IPS DF 6.9 (cell line): ENCODE data around the gene TPSAB1.
"Not testable (repeated sequence)": the region's sequence is repeated elsewhere in the genome, so short reads cannot be mapped to it uniquely, and the experiment has no call there.

Experiments used
- DNase-seq: peaks from one replicate; pipeline ENCODE4 v3.0.0-alpha.2; 2013; ENCODE audit warnings: low read depth, low spot score
- H3K27ac ChIP-seq: one replicate; pipeline ENCODE4 v1.5.1; 2013; ENCODE audit warnings: low read length, control low read depth
- H3K27me3 ChIP-seq: 2 replicates; pipeline ENCODE4 v1.6.1; 2013; ENCODE audit warnings: mild to moderate bottlenecking, low read length; ENCODE audit not compliant: control insufficient read depth, insufficient read depth
- H3K36me3 ChIP-seq: 2 replicates; pipeline ENCODE4 v1.6.1; 2013; ENCODE audit warnings: low read length; ENCODE audit not compliant: control insufficient read depth, insufficient read depth
- H3K4me1 ChIP-seq: 2 replicates; pipeline ENCODE4 v1.6.1; 2013; ENCODE audit warnings: low read length; ENCODE audit not compliant: control insufficient read depth, insufficient read depth
- H3K4me3 ChIP-seq: 2 replicates; pipeline ENCODE4 v1.5.1; 2013; ENCODE audit warnings: mild to moderate bottlenecking, low read length
- H3K9me3 ChIP-seq: 2 replicates; pipeline ENCODE4 v1.6.1; 2013; ENCODE audit warnings: low read length, inconsistent platforms; ENCODE audit not compliant: control insufficient read depth, insufficient read depth
- WGBS: extraction: QIAGEN DNeasy Blood & Tissue Kit; methylation state at CpG from one replicate; pipeline ENCODE4 v1.1.7; 2013; ENCODE audit warnings: mixed read lengths, missing lambda C conversion rate; ENCODE audit not compliant: insufficient read length, insufficient coverage; 5-methylcytosine and 5-hydroxymethylcytosine counted together

TPSAB1 gene

DNA sequence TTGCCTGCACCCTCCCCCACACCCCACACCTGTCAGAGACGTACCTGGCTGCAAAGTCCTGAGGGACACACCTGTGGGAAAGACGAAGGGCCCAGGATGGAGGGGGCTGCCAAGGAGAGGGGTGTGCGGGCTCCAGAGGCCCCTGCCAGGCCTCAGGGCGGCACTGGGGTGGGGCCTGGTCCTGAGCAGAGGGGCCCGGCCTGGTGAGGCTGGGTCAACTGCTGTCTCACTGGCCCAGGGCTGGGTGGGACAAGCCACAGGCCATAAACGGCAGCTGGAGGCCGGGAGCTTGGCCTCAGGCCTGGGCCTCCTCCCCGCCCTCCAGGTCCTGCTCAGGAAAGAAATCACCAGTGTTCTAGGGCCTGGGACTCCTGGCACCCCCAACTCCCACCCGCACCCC is 15.9 kb upstream of the TPSAB1 start:
- no peak overlapping the region for H3K27ac ChIP-seq
- DNase-seq, result no peak
- no peaks in the 10 kb centered on the region for H3K9me3 ChIP-seq
- peaks cover 14% of the 10 kb centered on the region; the same call in 1 of the 2 replicates for H3K36me3 ChIP-seq
- H3K4me3 ChIP-seq, result no peak overlapping the region
- no peaks in the 10 kb centered on the region for H3K27me3 ChIP-seq
- WGBS, result no CpG with 5 or more reads among the region's 9 CpGs
- no peaks in the 10 kb centered on the region; the same call in 1 of the 2 replicates for H3K4me1 ChIP-seq

GRCh38 chr16:1225051-1225451 is 15.5 kb upstream of the TPSAB1 start, which contains the start of gene TPSG1:
Gene TPSG1 (minus strand): TSS chr16:1225268. CDS start chr16:1225252, 16 bp downstream.
- WGBS, result no CpG with 5 or more reads among the region's 10 CpGs
- Histone ChIP-seq H3K27me3 (no peaks in the 10 kb centered on the region), H3K4me3 (no peak within 1 kb of the TSS), H3K9me3 (no peaks in the 10 kb centered on the region), H3K27ac (no peak within 1 kb of the TSS), H3K4me1 (no peaks in the 10 kb centered on the region; the same call in 1 of the 2 replicates), H3K36me3 (peaks cover 11% of the 10 kb centered on the region; the same call in 1 of the 2 replicates)
- no peak for DNase-seq

GRCh38 chr16:1225728-1226311 is 14.7 kb upstream of the TPSAB1 start:
- H3K27ac ChIP-seq, H3K9me3 ChIP-seq, H3K36me3 ChIP-seq, H3K4me3 ChIP-seq, DNase-seq, H3K4me1 ChIP-seq, H3K27me3 ChIP-seq: not testable (repeated sequence)
- WGBS, result no CpG with 5 or more reads among the region's 24 CpGs

DNA sequence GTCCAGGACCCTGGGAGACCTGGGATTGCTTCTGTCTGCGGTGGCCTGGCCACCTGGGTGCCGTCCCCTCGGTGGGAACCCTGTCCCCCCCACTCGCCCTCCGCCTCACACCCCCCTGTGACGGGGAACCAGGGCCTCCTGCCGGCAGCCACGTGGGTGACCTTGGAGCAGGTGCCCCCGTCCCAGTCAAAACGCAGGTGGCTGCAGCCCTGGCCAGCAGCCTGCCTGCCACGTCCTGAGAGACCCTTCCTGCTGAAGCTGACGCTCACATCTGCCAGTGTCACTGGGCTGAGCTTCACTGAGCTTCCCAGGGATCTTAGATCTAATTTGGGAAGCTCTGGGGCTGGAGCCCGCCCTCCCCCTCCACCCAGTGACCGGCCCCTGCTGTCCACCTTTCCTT is 13.8 kb upstream of the TPSAB1 start:
- WGBS, result no CpG with 5 or more reads among the region's 14 CpGs
- H3K27ac ChIP-seq, H3K36me3 ChIP-seq, H3K9me3 ChIP-seq, DNase-seq, H3K27me3 ChIP-seq, H3K4me1 ChIP-seq, H3K4me3 ChIP-seq: not testable (repeated sequence)

GRCh38 chr16:1228227-1228626 is 12.3 kb upstream of the TPSAB1 start:
- H3K27ac ChIP-seq, H3K9me3 ChIP-seq, H3K4me1 ChIP-seq, H3K27me3 ChIP-seq, H3K36me3 ChIP-seq, H3K4me3 ChIP-seq, DNase-seq: not testable (repeated sequence)
- WGBS, result no CpG with 5 or more reads among the region's 7 CpGs

- WGBS, result no CpG with 5 or more reads among the region's 13 CpGs
- not testable (repeated sequence) for DNase-seq, H3K9me3 ChIP-seq, H3K27me3 ChIP-seq, H3K36me3 ChIP-seq, H3K27ac ChIP-seq, H3K4me1 ChIP-seq, H3K4me3 ChIP-seq
These were observed 11.0 kb upstream of the TPSAB1 start for GRCh38 chr16:1229476-1229875.

GRCh38 chr16:1230084-1230470 is 10.4 kb upstream of the TPSAB1 start, which contains the start of gene TPSB2:
Gene TPSB2 (minus strand): TSS chr16:1230184. CDS start chr16:1229951, 233 bp downstream.
- not testable (repeated sequence) for H3K9me3 ChIP-seq, H3K27me3 ChIP-seq, DNase-seq, H3K36me3 ChIP-seq, H3K27ac ChIP-seq, H3K4me3 ChIP-seq, H3K4me1 ChIP-seq
- WGBS, result no CpG with 5 or more reads among the region's 11 CpGs

GRCh38 chr16:1230471-1231212 is 9.9 kb upstream of the TPSAB1 start:
- not testable (repeated sequence) for H3K4me1 ChIP-seq, H3K4me3 ChIP-seq, H3K36me3 ChIP-seq, H3K9me3 ChIP-seq, H3K27ac ChIP-seq, DNase-seq, H3K27me3 ChIP-seq
- no CpG with 5 or more reads among the region's 17 CpGs for WGBS

GRCh38 chr16:1231301-1231700 is 9.2 kb upstream of the TPSAB1 start:
- not testable (repeated sequence) for H3K4me3 ChIP-seq, H3K27ac ChIP-seq, H3K27me3 ChIP-seq, H3K4me1 ChIP-seq, H3K36me3 ChIP-seq, DNase-seq, H3K9me3 ChIP-seq
- no CpG with 5 or more reads among the region's 7 CpGs for WGBS

DNA sequence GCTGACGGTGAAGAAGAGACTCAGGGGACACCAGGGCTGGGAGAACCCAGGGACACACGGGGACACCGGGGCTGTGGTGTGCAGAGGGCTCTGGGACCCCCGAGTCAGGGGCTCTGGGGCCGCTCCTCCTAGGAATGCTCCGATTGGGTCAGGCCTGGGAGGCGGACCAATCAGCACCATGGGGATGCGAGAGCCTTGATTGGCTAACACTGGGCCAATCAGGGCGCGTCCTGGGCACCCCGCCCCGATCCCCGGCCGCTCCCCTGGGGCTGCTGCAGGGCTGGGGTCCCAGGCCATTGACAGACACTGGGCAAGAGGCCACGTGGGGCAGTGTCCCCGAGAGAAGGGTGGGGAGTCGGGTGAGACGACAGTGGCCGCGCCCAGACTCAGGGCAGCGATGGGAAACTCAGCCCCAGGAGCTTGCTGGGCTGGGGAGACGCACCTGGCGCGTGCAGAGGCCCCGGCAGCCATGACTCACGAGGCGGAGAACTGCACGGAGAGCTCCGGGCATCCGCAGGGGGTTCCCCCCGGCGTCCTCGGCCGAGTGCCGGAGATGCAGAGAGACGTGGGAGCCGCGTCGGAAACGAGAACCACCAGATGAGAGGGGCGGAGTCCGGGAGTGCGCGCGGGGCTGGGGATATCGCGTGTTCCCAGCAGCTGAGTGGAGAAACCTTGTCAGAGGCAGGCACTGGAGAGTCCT is 8.3 kb upstream of the TPSAB1 start:
- H3K9me3 ChIP-seq, H3K27ac ChIP-seq, H3K4me3 ChIP-seq, H3K27me3 ChIP-seq, DNase-seq, H3K36me3 ChIP-seq, H3K4me1 ChIP-seq: not testable (repeated sequence)
- no CpG with 5 or more reads among the region's 47 CpGs for WGBS
